ENCODE results near the gene C19orf18.

Gene C19orf18

DNA sequence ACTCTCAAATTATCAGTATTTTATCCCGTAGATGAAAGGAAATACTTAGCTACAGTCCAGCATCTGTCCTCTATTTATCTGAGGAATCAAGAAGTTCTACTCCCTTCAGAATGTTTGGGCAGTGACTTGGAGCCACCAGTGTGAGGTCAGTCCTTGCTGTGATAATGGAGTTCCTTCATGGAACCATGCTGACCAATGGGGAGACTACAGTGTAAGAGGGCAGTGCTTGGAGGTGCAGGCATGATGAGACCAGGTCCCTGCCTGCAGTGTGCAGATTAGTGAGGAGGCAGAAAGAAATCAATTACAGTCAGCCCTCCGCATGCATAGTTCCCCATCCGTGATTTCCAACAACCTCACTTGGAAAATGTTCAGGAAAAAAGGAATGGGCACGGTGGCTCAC is at the start of gene C19orf18:
Gene C19orf18, minus strand, starts transcription at position 101 of the 400 bp plus-strand sequence. CDS start 102 bp downstream, outside the sequence.
- TF ChIP-seq YY1 (IDR thresholded peaks at IDR 0.05; ENCODE audit: insufficient read depth, insufficient read length) (no peak), SUZ12 (IDR thresholded peaks at IDR 0.05; ENCODE audit: extremely low read depth, insufficient read depth, insufficient read length) (no peak), ZNF274 (IDR thresholded peaks at IDR 0.05; ENCODE audit: low read depth, low read length) (no peak)
- DNase-seq (ENCODE audit: low read depth, low spot score): no peak
- H3K9me3 ChIP-seq (ENCODE audit: insufficient read depth, low read length): peaks cover 75% of the 10 kb centered on the region

DNA sequence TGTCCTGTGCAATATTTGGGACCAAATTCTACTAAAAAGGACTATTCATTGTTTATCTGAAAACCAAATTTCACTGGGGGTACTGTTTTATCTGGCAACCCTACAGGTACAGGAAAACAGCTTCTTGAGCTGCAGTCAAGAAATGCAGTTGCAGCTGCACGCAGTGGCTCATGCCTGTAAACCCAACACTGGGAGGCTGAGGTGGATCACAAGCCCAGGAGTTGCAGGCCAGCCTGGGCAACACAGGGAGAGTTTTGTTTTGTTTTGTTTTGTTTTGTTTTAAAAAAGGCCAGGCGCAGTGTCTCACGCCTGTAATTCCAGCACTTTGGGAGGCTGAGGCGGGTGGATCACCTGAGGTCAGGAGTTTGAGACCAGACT is 47.9 kb upstream of the C19orf18 start:
- Histone ChIP-seq H3K9ac (ENCODE audit: insufficient read length, low read depth) (no peak overlapping the region), H3K4me1 (ENCODE audit: insufficient read depth, insufficient read length) (no peaks in the 10 kb centered on the region), H3K27me3 (ENCODE audit: insufficient read depth, insufficient read length) (no peaks in the 10 kb centered on the region), H3K9me3 (ENCODE audit: insufficient read depth, low read length) (peaks cover 12% of the 10 kb centered on the region; the same call in 1 of the 2 replicates), H3K36me3 (ENCODE audit: insufficient read depth, insufficient read length, low read length) (no peaks in the 10 kb centered on the region), H3K4me3 (ENCODE audit: insufficient read length, low read depth) (no peak overlapping the region)
- DNase-seq (ENCODE audit: low read depth, low spot score): no peak
- TF ChIP-seq ZNF274 (IDR thresholded peaks at IDR 0.05; ENCODE audit: low read depth, low read length) (no peak), YY1 (IDR thresholded peaks at IDR 0.05; ENCODE audit: insufficient read depth, insufficient read length) (no peak), SUZ12 (IDR thresholded peaks at IDR 0.05; ENCODE audit: extremely low read depth, insufficient read depth, insufficient read length) (no peak)

More for the DNA sequence above, at the start of gene C19orf18:
- Histone ChIP-seq H3K27me3 (ENCODE audit: insufficient read depth, insufficient read length) (no peaks in the 10 kb centered on the region), H3K4me3 (ENCODE audit: insufficient read length, low read depth) (no peak within 1 kb of the TSS), H3K4me1 (ENCODE audit: insufficient read depth, insufficient read length) (no peaks in the 10 kb centered on the region), H3K9ac (ENCODE audit: insufficient read length, low read depth) (no peak within 1 kb of the TSS), H3K36me3 (ENCODE audit: insufficient read depth, insufficient read length, low read length) (peaks cover 36% of the 10 kb centered on the region)

DNA sequence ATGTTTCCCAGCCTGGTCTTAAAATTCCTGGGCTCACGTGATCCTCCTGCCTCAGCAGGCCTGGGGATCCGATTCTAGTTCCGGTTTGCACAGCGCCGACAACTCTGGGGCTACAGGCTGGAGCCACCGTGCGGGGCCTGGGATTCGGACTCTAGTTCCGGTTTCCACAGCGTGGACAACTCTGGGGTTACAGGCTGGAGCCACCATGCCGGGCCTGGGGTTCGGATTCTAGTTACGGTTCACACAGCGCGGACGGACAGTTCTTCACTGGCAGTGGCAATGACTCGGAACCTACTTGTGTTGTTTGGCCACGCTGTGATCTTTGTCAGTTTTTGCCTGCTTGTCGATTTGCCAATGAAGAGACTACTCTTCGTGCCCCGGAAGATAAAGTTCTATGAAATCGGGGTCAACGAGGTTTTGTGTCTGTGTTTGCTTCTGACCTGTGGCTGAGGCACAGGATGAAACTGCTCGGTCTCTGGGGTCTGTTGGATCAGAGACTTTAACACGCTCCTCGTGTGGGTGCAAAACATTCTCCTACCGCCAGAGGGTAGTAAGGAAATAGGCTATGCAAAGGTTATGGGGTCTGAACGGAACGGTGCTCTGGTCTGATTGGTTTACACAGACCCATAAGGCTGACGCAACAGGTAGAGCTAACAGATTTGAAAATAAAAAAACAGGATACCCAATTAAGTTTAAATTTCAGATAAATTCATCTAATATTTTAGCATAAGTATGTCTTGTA is 47.4 kb upstream of the C19orf18 start:
- Histone ChIP-seq H3K9ac (ENCODE audit: insufficient read length, low read depth) (no peak overlapping the region), H3K36me3 (ENCODE audit: insufficient read depth, insufficient read length, low read length) (no peaks in the 10 kb centered on the region), H3K9me3 (ENCODE audit: insufficient read depth, low read length) (peaks cover 12% of the 10 kb centered on the region; the same call in 1 of the 2 replicates), H3K27me3 (ENCODE audit: insufficient read depth, insufficient read length) (no peaks in the 10 kb centered on the region), H3K4me3 (ENCODE audit: insufficient read length, low read depth) (no peak overlapping the region), H3K4me1 (ENCODE audit: insufficient read depth, insufficient read length) (no peaks in the 10 kb centered on the region)
- TF ChIP-seq SUZ12 (IDR thresholded peaks at IDR 0.05; ENCODE audit: extremely low read depth, insufficient read depth, insufficient read length) (no peak), ZNF274 (IDR thresholded peaks at IDR 0.05; ENCODE audit: low read depth, low read length) (no peak), YY1 (IDR thresholded peaks at IDR 0.05; ENCODE audit: insufficient read depth, insufficient read length) (no peak)
- DNase-seq (ENCODE audit: low read depth, low spot score): peak; percentile 74

DNA sequence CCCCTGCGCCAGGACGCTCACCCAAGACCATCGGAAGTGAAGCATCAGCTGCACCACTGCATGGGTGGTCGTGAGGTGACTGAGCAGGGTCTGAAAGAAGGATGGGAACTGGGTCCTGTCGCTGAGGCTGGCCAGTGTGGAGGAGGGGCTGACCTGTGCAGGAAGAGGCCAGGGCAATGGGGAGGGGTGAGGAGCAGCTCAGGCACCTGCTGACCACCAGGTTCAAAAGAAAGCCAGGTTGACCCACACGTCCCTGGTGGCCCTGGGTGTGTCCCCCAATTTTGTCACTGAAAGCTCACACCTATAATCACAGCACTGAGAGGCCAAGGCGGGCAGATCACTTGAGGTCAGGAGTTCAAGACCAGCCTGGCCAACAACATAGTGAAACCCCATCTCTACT is 45.8 kb upstream of the C19orf18 start:
- no peaks in the 10 kb centered on the region for H3K27me3 ChIP-seq (ENCODE audit: insufficient read depth, insufficient read length)
- TF ChIP-seq YY1 (IDR thresholded peaks at IDR 0.05; ENCODE audit: insufficient read depth, insufficient read length) (no peak), ZNF274 (IDR thresholded peaks at IDR 0.05; ENCODE audit: low read depth, low read length) (no peak), SUZ12 (IDR thresholded peaks at IDR 0.05; ENCODE audit: extremely low read depth, insufficient read depth, insufficient read length) (no peak)
- H3K36me3 ChIP-seq (ENCODE audit: insufficient read depth, insufficient read length, low read length): no peaks in the 10 kb centered on the region
- H3K4me3 ChIP-seq (ENCODE audit: insufficient read length, low read depth): no peak overlapping the region
- peaks cover 4% of the 10 kb centered on the region; the same call in 1 of the 2 replicates for H3K9me3 ChIP-seq (ENCODE audit: insufficient read depth, low read length)
- DNase-seq (ENCODE audit: low read depth, low spot score): no peak
- H3K4me1 ChIP-seq (ENCODE audit: insufficient read depth, insufficient read length): no peaks in the 10 kb centered on the region
- H3K9ac ChIP-seq (ENCODE audit: insufficient read length, low read depth): no peak overlapping the region

DNA sequence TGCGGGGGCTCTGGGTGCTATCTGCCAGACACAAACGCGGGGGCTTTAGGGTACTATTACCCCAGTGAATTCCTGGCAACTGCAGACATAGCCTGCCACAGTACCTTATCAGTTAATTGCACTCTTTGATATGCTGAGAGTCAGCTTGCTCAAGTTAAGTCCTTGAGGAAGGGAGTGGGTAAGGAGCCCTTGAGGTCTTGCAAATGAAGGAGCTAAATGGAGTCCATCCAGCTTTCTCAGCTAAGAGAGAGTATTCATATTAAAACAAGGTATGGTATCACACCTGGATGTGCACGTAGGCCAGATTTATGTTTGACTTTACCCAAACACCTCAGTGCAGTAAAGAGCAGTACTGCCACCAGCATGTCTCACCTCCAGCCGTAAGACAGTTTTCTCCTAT is 39.8 kb upstream of the C19orf18 start:
- DNase-seq (ENCODE audit: low read depth, low spot score): no peak
- Histone ChIP-seq H3K27me3 (ENCODE audit: insufficient read depth, insufficient read length) (no peaks in the 10 kb centered on the region), H3K9me3 (ENCODE audit: insufficient read depth, low read length) (no peaks in the 10 kb centered on the region), H3K9ac (ENCODE audit: insufficient read length, low read depth) (no peak overlapping the region), H3K4me1 (ENCODE audit: insufficient read depth, insufficient read length) (peaks cover 7% of the 10 kb centered on the region), H3K4me3 (ENCODE audit: insufficient read length, low read depth) (no peak overlapping the region), H3K36me3 (ENCODE audit: insufficient read depth, insufficient read length, low read length) (peaks cover 6% of the 10 kb centered on the region)
- TF ChIP-seq ZNF274 (IDR thresholded peaks at IDR 0.05; ENCODE audit: low read depth, low read length): no peak
- TF ChIP-seq SUZ12 (IDR thresholded peaks at IDR 0.05; ENCODE audit: extremely low read depth, insufficient read depth, insufficient read length): no peak
- TF ChIP-seq YY1 (IDR thresholded peaks at IDR 0.05; ENCODE audit: insufficient read depth, insufficient read length): no peak

DNA sequence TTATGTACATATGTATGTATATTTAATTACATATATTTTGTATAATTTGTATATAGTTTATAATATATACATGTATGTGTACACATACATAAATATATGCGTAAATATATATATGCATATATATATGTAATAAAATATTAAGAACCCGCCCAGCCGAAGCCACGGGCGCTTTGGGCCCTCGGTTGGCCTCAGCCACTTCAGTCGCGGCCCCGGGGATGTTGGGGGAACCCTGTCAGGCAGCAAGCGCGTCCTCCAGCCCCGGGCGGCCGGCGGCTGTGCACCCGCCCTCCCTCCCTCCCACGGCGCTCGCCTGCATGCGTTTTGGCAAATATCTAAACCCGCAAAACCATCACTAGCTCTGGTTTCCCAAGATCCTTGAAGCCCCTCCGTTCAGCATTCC is 36.2 kb upstream of the C19orf18 start:
- no peak for DNase-seq (ENCODE audit: low read depth, low spot score)
- Histone ChIP-seq H3K4me1 (ENCODE audit: insufficient read depth, insufficient read length) (peaks cover 7% of the 10 kb centered on the region), H3K9ac (ENCODE audit: insufficient read length, low read depth) (no peak overlapping the region), H3K9me3 (ENCODE audit: insufficient read depth, low read length) (no peaks in the 10 kb centered on the region), H3K36me3 (ENCODE audit: insufficient read depth, insufficient read length, low read length) (peaks cover 25% of the 10 kb centered on the region), H3K27me3 (ENCODE audit: insufficient read depth, insufficient read length) (no peaks in the 10 kb centered on the region), H3K4me3 (ENCODE audit: insufficient read length, low read depth) (no peak overlapping the region)
- TF ChIP-seq SUZ12 (IDR thresholded peaks at IDR 0.05; ENCODE audit: extremely low read depth, insufficient read depth, insufficient read length): no peak
- no peak for TF ChIP-seq ZNF274 (IDR thresholded peaks at IDR 0.05; ENCODE audit: low read depth, low read length)
- TF ChIP-seq YY1 (IDR thresholded peaks at IDR 0.05; ENCODE audit: insufficient read depth, insufficient read length): no peak

DNA sequence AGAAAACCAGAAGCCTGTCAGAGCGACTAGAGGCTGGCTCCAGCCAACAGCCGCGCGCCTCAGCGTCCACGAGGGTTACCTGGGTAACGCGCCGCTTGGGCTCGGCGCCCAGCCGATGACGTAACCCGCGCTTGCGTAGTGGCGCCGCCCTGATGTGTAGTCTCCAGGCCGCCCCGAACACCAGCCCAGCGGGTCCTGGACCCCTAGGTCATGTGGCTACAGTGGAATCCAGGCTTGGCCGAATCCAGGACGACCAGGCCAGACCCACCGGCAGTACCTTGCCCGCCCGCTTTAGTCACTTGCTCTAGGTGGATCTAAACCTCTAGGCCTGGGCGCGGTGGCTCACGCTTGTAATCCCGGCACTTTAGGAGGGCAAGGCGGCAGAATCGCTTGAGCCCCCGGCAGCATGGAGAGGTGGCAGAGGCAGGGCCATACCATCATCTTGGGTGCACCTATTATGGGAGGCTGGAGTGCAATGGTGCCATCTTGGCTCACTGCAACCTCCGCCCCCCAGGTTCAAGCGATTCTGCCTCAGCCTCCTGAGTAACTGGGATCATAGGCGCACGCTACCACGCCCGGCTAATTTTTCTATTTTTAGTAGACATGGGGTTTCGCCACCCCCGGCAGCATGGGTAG is 35.5 kb upstream of the C19orf18 start:
- no peaks in the 10 kb centered on the region for H3K27me3 ChIP-seq (ENCODE audit: insufficient read depth, insufficient read length)
- DNase-seq (ENCODE audit: low read depth, low spot score): peak; percentile 91
- peaks cover 7% of the 10 kb centered on the region for H3K4me1 ChIP-seq (ENCODE audit: insufficient read depth, insufficient read length)
- H3K4me3 ChIP-seq (ENCODE audit: insufficient read length, low read depth): peak overlapping the region; percentile 57
- H3K36me3 ChIP-seq (ENCODE audit: insufficient read depth, insufficient read length, low read length): peaks cover 32% of the 10 kb centered on the region
- H3K9me3 ChIP-seq (ENCODE audit: insufficient read depth, low read length): no peaks in the 10 kb centered on the region
- H3K9ac ChIP-seq (ENCODE audit: insufficient read length, low read depth): peak overlapping the region; percentile 85
- TF ChIP-seq YY1 (IDR thresholded peaks at IDR 0.05; ENCODE audit: insufficient read depth, insufficient read length) (no peak), ZNF274 (IDR thresholded peaks at IDR 0.05; ENCODE audit: low read depth, low read length) (no peak), SUZ12 (IDR thresholded peaks at IDR 0.05; ENCODE audit: extremely low read depth, insufficient read depth, insufficient read length) (no peak)

Data from NT2/D1 (cell line).